Activated CD4-positive, alpha-beta T cell treated with anti-CD3 and anti-CD28 coated beads, Interleukin-2, amount 50 U/mL, for 4 hours (primary cell): ENCODE measurements around the gene EN2.
"Not testable (repeated sequence)": the region's sequence is repeated elsewhere in the genome, so short reads cannot be mapped to it uniquely, and the experiment has no call there.

Experiments used
- DNase-seq, 2 experiments: peaks; one replicate each; pipeline ENCODE4 v3.0.0-alpha.2; 2020

The EN2 gene

DNA sequence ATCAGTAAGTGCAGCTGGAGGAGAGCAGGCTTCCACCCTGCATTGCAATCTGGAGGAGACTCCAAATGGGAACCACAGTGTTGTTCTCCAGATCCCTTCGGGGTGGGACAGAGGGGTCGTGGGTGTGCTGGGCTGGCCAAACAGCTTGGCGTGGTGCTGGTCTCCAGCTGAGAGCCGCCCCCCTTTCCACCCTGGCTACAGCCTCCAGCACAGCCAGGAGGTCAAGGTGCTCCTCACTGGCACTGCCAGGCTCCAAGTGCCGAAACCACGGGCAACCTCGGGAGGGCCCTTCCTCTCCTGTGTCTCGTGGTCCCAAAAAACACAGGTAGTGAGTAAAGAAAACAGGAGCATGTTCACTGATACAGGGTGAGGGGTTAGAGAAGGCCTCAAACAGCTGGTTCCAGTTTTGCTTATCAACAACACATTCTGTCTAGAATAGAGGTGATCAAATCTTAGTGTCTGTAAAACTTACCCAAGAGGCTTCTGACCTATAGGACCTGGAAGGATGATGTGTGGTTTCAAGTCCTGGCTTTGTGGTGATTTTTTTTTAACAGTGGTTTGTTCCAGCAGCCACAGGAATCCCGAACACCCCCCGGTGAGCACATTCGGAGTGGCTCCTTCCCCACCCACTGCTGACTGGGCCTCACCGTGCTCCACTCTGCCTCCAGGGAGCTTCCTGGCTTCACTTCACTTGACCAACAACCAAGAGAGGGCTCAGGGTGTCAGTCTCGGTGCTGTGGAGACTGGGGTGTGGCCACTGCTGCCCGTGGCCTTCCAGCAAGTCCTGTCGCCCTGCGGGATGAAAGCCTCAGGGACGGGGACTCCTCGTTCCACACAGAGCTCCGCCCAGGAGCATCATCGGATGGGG, 31.2 kb upstream of the EN2 start:
- no peak for DNase-seq

GRCh38 chr7:155427411-155428038, 30.4 kb upstream of the EN2 start:
- no peak for DNase-seq

DNA sequence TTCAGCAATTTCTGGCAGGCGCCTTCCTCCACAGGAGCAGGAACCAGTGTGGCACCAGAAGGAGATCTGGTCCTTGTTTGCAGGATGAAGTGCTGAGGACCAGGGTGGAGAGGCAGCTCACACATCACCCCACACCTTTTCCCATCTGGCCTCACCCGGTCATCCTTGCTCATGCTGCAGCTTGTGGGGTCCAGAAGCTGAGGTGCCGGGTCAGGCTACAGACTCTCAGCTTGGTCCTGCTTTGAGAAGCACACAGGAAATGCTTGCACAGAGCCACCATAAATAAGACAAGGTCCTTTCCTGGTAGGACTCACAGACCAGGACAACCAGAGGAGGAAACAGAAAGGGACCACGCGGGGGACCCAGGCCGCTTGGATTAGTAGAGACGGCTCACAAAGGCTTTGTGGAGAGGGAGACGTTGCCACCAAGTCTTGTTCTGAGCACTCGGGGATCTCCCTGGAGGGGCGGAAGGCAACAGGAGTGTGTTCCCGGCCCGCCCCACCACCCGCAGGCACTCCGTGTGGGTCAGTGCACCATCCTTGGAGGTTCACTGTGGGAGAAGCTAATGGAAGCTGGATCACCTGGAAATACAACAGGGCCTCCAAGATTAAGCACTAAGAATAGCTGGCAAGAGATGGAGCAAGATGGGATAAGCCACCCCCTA, 29.6 kb upstream of the EN2 start:
- no peak for DNase-seq

- no peak for DNase-seq
Measured at GRCh38 chr7:155429651-155430050, 28.3 kb upstream of the EN2 start.

- DNase-seq: no peak
Measured at GRCh38 chr7:155430606-155431005, 27.3 kb upstream of the EN2 start.

GRCh38 chr7:155431231-155431630, 26.7 kb upstream of the EN2 start:
- DNase-seq: no peak

DNA sequence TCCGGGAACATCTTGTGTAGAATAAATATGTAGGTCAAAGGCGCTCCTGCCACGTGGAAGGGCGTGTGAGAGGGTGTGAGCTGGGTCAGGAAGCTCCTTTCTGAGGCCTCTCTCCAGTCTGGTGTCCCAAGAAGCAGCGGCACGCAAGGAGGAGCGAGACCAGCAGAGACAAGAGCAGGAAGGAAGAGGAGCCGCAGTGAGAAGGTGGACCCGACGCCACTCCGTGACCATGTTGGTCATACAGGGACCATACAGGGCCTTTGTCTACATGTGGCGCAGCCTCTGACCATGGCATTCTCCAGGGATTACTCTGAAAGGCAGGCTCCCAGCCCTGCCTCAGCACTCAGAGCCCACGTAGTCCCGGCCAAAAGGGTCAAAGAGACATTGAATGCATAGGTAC, 26.2 kb upstream of the EN2 start:
- no peak for DNase-seq

GRCh38 chr7:155435110-155435509, 22.8 kb upstream of the EN2 start:
- no peak for DNase-seq

DNA sequence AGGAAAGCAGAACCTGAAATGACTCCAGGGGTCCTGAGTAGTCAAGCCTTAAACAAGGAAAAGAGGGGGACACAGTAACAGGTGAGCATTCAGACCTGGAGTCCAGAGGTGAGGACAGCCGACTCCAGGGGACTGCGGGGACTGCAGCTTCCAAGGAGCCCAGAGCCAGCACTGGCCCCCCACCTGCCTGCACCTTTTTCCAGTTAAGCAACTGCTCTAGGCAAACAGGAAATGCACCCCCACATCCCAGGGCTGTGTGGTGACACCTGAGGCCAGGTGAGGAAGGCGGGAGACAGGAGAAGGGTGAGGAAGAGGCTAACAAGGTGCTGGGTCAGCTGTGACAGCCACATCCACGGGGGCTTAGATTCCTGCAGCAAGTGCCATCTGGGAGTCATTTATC, 20.1 kb upstream of the EN2 start:
- no peak for DNase-seq

- DNase-seq: no peak
Measured at GRCh38 chr7:155438777-155439176, 19.2 kb upstream of the EN2 start.

GRCh38 chr7:155439311-155440017, 18.5 kb upstream of the EN2 start:
- DNase-seq: no peak

GRCh38 chr7:155440018-155440410, 17.9 kb upstream of the EN2 start:
- no peak for DNase-seq

DNA sequence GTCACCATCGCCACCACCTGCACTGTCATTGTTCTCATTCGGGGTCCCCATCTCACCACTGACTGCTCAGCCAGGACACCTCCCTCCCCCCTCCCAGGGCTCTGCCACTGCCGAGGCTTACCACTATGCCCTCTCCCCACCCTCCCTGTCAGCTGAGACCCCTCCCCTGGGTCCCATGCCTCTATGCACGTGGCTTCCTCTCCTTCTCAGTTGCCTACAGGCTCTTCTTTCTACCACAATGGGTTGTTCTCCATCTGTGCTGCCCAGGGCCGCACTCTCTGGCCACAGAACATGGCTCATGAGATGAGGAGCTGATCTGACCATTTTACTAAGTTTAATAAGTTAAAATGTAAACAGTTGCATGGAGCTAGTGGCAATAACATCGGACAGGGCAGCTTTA, 16.1 kb upstream of the EN2 start:
- DNase-seq: no peak

- DNase-seq: no peak
Measured at GRCh38 chr7:155444746-155445145, 13.2 kb upstream of the EN2 start.

DNA sequence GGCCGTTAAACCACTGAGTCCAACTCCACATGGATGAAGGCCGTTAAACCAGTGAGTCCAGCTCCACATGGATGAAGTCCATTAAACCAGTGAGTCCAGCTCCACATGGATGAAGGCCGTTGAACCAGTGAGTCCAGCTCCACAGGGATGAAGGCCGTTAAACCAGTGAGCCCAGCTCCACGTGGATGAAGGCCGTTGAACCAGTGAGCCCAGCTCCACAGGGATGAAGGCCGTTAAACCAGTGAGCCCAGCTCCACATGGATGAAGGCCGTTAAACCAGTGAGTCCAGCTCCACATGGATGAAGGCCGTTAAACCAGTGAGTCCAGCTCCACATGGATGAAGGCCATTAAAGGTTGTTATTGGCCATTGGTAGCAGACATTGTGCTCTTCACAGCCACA, 12.3 kb upstream of the EN2 start:
- DNase-seq: not testable (repeated sequence)

DNA sequence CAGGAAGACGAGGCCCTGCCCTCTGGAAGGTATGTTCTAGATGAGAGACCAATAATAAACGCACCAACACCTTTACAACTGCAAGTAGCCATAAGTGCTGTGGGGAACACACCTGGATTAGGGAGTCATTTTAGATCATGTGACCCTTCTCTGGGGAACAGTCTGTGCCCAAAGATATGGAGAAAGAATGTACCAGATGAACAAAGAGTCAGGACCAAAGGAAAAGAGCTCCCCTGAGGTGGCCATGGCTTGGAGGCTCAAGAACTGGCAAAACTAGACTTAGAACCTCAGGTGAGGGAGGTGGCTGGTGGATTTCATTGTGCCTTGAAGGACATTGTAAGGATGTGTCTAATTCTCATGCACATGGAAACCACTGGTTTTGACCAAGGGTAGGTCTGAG, 10.3 kb upstream of the EN2 start:
- no peak for DNase-seq

DNA sequence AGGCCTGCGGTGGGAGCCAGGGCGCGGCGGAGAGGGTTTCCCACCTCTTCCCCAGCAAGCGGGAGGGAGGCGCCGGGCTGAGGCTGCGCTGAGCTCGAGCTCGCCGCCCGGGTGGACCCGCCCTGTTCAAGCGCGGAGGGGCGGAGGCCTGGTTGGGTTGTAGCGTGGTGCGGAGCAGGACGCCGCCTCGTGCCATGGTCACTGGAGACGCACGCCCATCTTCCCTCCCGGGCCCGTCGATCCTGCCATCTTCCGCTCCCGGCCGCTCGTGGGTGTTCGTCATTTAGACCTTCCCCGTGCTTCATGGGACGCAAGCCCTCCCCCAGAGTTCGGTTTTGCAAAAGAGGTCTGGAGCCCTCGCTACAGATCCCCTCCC, 9.3 kb upstream of the EN2 start:
- DNase-seq: no peak

GRCh38 chr7:155449008-155449868, 8.7 kb upstream of the EN2 start:
- DNase-seq: no peak

- no peak for DNase-seq
Measured at GRCh38 chr7:155449869-155450557, 7.9 kb upstream of the EN2 start.

DNA sequence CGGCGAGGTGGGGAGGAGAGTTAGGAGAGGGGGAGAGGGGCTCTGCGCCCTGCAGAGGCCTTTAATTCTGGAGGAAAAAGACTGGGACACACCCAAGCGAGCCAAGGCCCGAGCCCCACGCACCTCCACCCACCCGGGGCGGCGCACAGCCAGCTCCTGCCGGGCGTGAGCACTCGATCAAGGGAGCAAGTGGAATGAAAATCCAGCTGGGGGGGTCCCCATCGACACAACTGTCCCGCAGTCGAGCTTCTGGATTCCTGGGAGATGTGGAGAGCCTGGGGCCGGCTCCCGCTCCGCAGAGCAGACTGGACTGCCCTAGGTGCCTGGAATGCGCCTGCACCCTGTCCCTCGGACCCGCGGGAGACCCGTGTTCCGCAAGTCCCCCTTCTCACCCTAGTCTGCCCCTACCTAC, 7.4 kb upstream of the EN2 start:
- DNase-seq: no peak

DNA sequence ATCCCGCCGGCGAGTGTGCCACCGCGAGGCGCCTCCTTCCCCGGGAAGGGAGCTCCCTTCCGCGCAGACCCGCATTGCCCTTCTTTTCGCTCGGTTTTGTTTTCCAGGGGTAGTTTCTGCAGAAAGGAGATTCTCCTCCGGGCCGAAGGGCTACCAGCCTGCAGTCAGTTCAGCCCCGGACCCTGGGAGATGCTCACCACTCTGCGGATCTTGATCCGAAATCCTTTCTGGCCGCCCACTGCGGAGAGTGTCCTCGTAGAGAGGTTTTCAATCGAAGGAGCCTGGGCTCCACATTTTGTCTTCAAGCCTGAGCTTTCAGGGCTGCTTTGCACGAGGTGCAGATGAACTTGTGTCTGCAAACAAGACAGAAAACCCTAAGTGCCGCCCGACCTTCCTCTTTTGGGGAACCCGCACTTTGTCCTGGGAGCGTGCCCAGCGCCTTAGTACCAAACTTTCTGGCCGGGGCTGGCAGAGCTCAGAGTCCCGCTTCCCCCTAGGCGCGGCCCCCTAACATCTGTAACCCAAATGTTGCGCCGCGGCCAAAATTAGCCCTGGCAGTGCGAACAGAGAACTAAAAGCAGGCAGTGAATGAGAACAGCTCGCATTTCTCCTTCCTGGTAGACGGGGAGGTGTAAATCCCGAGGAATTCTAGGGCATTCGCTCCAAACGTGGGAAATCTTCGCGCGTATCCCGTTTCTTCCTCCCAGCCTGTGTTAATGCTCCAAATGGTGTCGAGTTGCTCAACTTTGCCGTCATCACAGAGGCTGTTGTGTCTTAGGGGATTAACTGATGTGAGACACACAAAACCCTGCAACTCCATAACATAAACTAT, 6.7 kb upstream of the EN2 start:
- no peak for DNase-seq
